CD8-positive, alpha-beta memory T cell (primary cell): Measurements from ENCODE around the gene UBE2J2. TPM values are rescaled to one million over a fixed set of nuclear protein-coding genes. Genes with fewer than 3 reads are reported as not detected.

Experiments
- CTCF ChIA-PET: fragments of 350-600 bp; sonication (Branson Sonifier 250); formaldehyde crosslinking; loops from one replicate; lab custom pipeline; 2021; ENCODE audit warnings: antibody characterized with exemption; lab: Charles Lee
- POLR2A ChIA-PET: fragments of 350-600 bp; sonication (Branson Sonifier 250); formaldehyde crosslinking; loops from one replicate; lab custom pipeline; 2021; ENCODE audit warnings: antibody characterized with exemption; lab: Charles Lee
- DNase-seq, 5 donors: peaks; one replicate each; pipeline versions ENCODE4 v3.0.0 to v3.0.0-alpha.2; 2020 to 2022; ENCODE audit warnings: mixed read lengths in 1 of 5
- H3K27ac ChIP-seq: one replicate; pipeline ENCODE4 v1.7.0; 2013; ENCODE audit warnings: low read depth, mild to moderate bottlenecking, low read length, moderate library complexity
- H3K27me3 ChIP-seq: 2 replicates; pipeline ENCODE4 v1.7.0; 2013; ENCODE audit warnings: low read length, mild to moderate bottlenecking; ENCODE audit not compliant: insufficient read depth, poor library complexity, severe bottlenecking
- H3K36me3 ChIP-seq: 2 replicates; pipeline ENCODE4 v1.7.0; 2013; ENCODE audit warnings: mild to moderate bottlenecking, low read length, moderate library complexity; ENCODE audit not compliant: insufficient read depth
- H3K4me1 ChIP-seq: 2 replicates; pipeline ENCODE4 v1.7.0; 2013; ENCODE audit warnings: mild to moderate bottlenecking, low read length, moderate library complexity; ENCODE audit not compliant: insufficient read depth
- H3K4me3 ChIP-seq: 2 replicates; pipeline ENCODE4 v1.7.0; 2013; ENCODE audit warnings: mild to moderate bottlenecking, low read length
- H3K9me3 ChIP-seq: 2 replicates; pipeline ENCODE4 v1.7.0; 2013; ENCODE audit warnings: mild to moderate bottlenecking, low read length
- H3K27ac Mint-ChIP-seq, 8 donors: one replicate each; pipeline ENCODE4 v1.8.0; 2020 to 2021; ENCODE audit warnings: mixed read lengths in 8 of 8, mild to moderate bottlenecking in 6 of 8, inconsistent platforms in 3 of 8, moderate library complexity in 3 of 8
- H3K27me3 Mint-ChIP-seq, 2 donors: one replicate each; pipeline ENCODE4 v1.8.0; 2020 to 2021; ENCODE audit warnings: mixed read lengths in 2 of 2, mild to moderate bottlenecking in 1 of 2, moderate library complexity in 1 of 2
- H3K36me3 Mint-ChIP-seq, 3 donors: one replicate each; pipeline ENCODE4 v1.8.0; 2020 to 2021; ENCODE audit warnings: mixed read lengths in 3 of 3, inconsistent platforms in 1 of 3, mild to moderate bottlenecking in 1 of 3
- H3K4me1 Mint-ChIP-seq, 3 donors: one replicate each; pipeline ENCODE4 v1.8.0; 2020 to 2021; ENCODE audit warnings: mixed read lengths in 3 of 3, inconsistent platforms in 1 of 3, mild to moderate bottlenecking in 1 of 3
- H3K4me3 Mint-ChIP-seq, 7 donors: one replicate each; pipeline ENCODE4 v1.8.0; 2020 to 2021; ENCODE audit warnings: mixed read lengths in 7 of 7, mild to moderate bottlenecking in 6 of 7, moderate library complexity in 4 of 7, inconsistent platforms in 2 of 7
- H3K9me3 Mint-ChIP-seq, 5 donors: one replicate each; pipeline ENCODE4 v1.8.0; 2020 to 2022; ENCODE audit warnings: mixed read lengths in 5 of 5, mild to moderate bottlenecking in 3 of 5, moderate library complexity in 2 of 5, inconsistent platforms in 1 of 5
- polyA plus RNA-seq: library from polyadenylated mRNA; unstranded; fragments of 300-500 nt; fragmentation: Illumina TruSeq; gene quantifications from one replicate; pipeline ENCODE4 v1.2.3, GENCODE V29; 2021
- total RNA-seq, 2 experiments: library from RNA; stranded (reverse); gene quantifications; one replicate each; pipeline ENCODE4 v1.2.3, GENCODE V29; 2021

Gene UBE2J2
- total and polyA plus RNA-seq, 3 experiments from 2014 or later = 76.7 to 79.7 (median 79.3) TPM

DNA sequence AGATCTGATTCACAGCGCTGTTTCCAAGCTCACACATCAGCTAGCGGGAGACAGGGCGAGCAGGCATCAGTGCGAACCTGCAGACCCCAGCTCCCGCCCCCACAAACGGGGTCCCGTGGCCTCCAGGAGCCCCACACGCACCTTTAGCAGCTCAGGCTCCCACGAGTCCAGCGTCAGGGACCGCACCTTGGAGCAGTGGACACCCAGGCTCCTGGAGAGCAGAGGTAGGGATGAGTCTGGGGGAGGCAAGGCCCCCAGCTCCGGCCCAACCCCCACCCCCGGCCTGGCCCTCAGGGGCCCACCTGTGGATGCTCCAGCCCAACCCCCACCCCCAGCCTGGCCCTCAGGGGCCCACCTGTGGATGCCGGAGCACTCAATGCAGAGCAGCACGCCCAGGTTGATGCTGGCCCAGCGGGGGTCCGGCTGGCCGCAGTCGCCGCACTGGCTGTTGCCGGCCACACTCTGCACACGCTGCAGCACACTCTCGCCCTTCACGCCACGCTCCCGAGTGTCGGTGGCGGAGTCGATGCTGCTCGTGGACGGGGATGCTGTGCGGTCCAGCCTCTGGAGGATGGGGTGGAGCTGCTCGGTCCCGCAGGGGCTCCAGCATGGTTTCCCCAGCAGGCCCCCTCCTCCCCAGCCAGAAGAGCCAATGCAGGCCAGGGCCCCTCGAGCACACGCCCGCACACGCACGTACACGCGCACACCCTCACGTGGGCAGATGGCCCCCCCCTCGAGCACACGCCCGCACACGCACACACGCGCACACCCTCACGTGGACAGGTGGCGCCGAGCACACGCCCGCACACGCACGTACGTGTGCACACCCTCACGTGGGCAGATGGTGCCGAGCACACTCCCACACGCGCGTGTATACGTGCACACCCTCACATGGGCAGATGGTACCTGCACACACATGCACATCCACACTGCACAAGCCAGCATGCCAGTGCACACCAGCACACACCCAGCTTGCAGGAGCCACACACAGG, 22.7 kb upstream of the UBE2J2 start:
- Mint-ChIP-seq H3K36me3 (no peaks in the 10 kb centered on the region), H3K27ac (no peak overlapping the region), H3K9me3 (no peaks in the 10 kb centered on the region), H3K4me3 (no peak overlapping the region), H3K27me3 (no peaks in the 10 kb centered on the region), H3K4me1 (peaks cover 0 to 5% (median 4%) of the 10 kb centered on the region in 3 donors)
- no peaks in the 10 kb centered on the region for H3K36me3 ChIP-seq
- H3K9me3 ChIP-seq = no peaks in the 10 kb centered on the region
- no peaks in the 10 kb centered on the region for H3K27me3 ChIP-seq
- no peak overlapping the region for H3K27ac ChIP-seq
- H3K4me3 ChIP-seq = no peak overlapping the region
- no peaks in the 10 kb centered on the region for H3K4me1 ChIP-seq
- ChIA-PET CTCF (no interaction called here), POLR2A (no interaction called here)
- no peak for DNase-seq

DNA sequence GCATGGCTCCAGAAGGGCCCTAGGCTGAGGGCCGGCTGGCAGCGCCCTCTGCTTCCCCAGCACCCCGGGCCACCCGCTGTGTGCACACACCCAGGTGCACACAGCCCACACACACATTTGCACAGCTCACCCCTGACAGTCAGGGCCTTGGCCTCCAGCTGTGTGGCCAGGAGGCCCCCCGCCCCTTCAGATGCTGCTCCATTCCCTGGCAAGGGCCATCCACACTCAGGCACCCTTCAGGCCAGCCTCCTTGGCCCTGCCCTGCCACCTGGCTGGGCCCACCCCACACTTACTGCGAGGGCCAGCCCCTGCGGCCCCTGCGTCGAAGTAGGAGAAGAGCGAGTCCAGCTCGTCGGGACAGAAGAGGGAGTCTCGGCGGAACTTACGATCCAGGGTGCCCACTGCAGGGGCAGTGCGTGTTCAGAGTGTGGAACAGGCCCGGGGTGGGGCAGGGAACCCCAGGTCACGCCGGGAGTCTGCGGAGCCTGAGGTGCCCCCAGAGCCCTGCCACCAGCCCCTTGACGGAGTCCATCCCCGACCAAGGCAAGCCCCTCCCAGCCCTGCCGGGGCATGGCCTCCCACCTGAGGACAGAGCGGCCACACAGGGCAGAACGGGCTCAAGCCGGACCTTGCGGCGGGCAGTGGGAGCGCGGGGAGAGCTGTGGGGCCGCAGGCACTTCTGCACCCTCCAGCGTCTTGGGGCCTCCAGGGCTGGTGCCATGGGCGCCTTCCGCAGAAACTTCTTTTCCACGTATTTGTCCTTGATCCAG, 21.7 kb upstream of the UBE2J2 start:
- ChIA-PET CTCF (interaction anchor here (1.5 kb wide), 1 partner anchor 173 kb away, joined by 6 read pairs; no protein-coding TSS in a partner anchor), POLR2A (no interaction called here)
- Mint-ChIP-seq H3K4me3 (no peak overlapping the region), H3K27ac (no peak overlapping the region), H3K27me3 (no peaks in the 10 kb centered on the region), H3K9me3 (no peaks in the 10 kb centered on the region), H3K36me3 (no peaks in the 10 kb centered on the region), H3K4me1 (peaks cover 0 to 5% (median 4%) of the 10 kb centered on the region in 3 donors)
- no peak for DNase-seq
- H3K27me3 ChIP-seq = no peaks in the 10 kb centered on the region
- no peaks in the 10 kb centered on the region for H3K36me3 ChIP-seq
- H3K4me3 ChIP-seq = no peak overlapping the region
- H3K4me1 ChIP-seq = no peaks in the 10 kb centered on the region
- no peaks in the 10 kb centered on the region for H3K9me3 ChIP-seq
- no peak overlapping the region for H3K27ac ChIP-seq

DNA sequence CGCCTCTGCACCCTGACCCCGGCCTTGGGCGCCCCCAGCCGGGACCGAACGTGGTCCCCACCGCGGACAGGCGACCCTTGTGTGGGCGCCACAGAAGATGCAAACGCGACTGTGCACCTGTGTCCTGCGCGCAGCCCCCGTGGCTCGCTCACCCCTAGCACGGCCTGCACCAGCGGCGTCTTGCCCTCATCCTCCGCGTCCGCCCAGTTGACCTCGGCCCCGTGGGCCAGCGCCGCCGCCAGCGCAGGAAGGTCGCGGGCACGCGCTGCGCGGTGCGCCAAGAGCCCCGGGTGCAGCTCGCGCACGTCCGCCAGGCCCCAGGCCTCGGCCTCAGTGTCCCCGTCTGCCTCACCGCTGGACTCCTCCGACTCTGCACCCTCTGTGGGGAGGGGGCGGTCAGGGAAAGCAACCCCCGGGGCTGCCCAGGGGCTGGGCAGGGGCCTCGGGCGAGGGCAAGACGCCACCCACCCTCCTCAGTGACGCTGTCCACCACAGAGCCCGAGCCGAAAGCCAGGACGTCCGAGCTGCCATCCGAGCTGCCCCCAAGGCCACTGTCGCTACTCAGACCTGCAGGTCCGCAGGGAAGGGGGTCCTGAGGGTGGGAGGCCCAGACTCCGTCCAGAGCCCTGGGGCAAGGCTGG, 20.7 kb upstream of the UBE2J2 start:
- DNase-seq = no peak
- Histone ChIP-seq H3K4me1 (no peaks in the 10 kb centered on the region), H3K27me3 (no peaks in the 10 kb centered on the region), H3K9me3 (no peaks in the 10 kb centered on the region), H3K27ac (no peak overlapping the region), H3K36me3 (no peaks in the 10 kb centered on the region), H3K4me3 (no peak overlapping the region)
- POLR2A ChIA-PET = no interaction called here
- Mint-ChIP-seq H3K9me3 (no peaks in the 10 kb centered on the region), H3K27ac (no peak overlapping the region), H3K36me3 (no peaks in the 10 kb centered on the region), H3K4me1 (peaks cover 0 to 4% (median 0%) of the 10 kb centered on the region in 3 donors), H3K27me3 (no peaks in the 10 kb centered on the region), H3K4me3 (no peak overlapping the region)
- CTCF ChIA-PET = interaction anchor here (1.5 kb wide), 1 partner anchor 172 kb away, joined by 6 read pairs; no protein-coding TSS in a partner anchor

DNA sequence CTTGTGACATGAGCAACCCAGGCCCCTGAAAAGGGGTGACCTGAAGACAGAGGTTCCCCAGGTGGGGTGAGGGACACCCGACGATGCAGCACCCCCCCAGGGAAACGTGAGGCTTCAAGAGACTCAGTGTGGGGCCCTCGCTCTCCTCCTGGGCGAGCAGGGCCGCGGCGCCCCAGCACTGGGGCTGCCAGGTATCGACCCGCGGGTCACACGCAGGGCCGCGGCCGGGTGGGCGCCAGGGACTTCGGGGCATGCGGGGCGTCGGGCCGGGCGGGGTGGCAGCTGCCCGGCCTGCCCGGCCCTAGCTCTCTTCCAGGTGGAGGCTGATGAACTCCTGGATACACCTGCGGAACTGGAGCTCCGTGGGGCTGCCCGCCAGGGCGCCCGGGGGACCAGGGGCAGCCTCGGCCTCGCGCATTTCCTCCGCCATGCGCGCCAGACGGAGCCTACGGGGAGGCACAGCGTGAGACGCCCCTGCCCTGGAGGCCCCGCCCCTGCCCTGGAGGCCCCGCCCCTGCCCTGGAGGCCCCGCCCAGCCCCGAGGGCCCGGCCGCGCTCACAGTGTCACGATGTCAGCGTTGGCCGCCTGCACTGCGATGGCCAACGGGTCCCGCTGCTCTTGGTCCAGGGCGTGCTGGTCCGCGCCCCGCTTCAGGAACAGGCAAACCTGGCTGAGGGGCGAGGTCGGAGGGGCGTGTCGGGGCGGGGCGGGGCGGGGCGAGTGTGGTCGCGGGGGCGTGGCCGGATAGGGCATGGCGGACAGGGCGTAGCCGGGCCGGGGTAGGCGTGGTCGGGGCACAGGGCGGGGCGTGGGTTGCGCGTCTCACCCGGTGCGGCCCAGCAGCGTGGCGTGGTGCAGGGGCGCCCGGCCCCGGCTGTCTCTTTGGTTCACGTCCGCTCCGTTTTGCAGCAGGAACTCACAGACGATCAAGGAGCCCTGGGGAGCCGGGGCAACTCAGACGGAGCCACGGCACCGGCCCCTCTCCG, 19.9 kb upstream of the UBE2J2 start:
- no peaks in the 10 kb centered on the region for H3K27me3 ChIP-seq
- no peak for DNase-seq
- no peaks in the 10 kb centered on the region for H3K4me1 ChIP-seq
- ChIA-PET CTCF (interaction anchor here (1.5 kb wide), 1 partner anchor 171 kb away, joined by 6 read pairs; no protein-coding TSS in a partner anchor), POLR2A (no interaction called here)
- Mint-ChIP-seq H3K27ac (no peak overlapping the region), H3K4me3 (no peak overlapping the region), H3K4me1 (peaks cover 0 to 4% (median 0%) of the 10 kb centered on the region in 3 donors), H3K36me3 (no peaks in the 10 kb centered on the region), H3K27me3 (no peaks in the 10 kb centered on the region), H3K9me3 (no peaks in the 10 kb centered on the region)
- H3K4me3 ChIP-seq = no peak overlapping the region
- H3K9me3 ChIP-seq = no peaks in the 10 kb centered on the region
- no peak overlapping the region for H3K27ac ChIP-seq
- no peaks in the 10 kb centered on the region for H3K36me3 ChIP-seq

DNA sequence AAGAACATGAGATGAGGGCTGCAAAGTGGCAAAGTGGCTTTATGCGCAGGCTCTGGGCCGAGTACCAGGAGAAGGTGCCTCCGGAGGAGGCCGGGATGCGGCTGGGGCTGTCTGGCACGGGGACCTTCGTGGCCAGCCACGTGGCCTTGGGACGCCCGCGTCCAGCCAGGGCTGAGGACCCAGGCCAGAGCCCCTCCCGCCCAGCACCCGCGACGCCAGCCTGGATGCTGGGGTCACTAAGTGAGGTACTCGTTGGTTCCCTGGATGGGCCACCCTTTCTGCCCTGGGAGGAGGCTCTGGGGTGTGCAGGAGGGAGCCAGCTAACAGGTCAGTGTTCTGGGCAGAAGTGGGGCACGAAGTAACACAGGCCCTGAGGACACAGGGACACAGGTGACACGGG, 19.2 kb upstream of the UBE2J2 start:
- DNase-seq = no peak
- Mint-ChIP-seq H3K36me3 (no peaks in the 10 kb centered on the region), H3K4me1 (peaks cover 0 to 4% (median 0%) of the 10 kb centered on the region in 3 donors), H3K4me3 (no peak overlapping the region), H3K27me3 (no peaks in the 10 kb centered on the region), H3K27ac (no peak overlapping the region), H3K9me3 (no peaks in the 10 kb centered on the region)
- Histone ChIP-seq H3K36me3 (no peaks in the 10 kb centered on the region), H3K9me3 (no peaks in the 10 kb centered on the region), H3K4me1 (no peaks in the 10 kb centered on the region), H3K4me3 (no peak overlapping the region), H3K27me3 (no peaks in the 10 kb centered on the region), H3K27ac (no peak overlapping the region)
- ChIA-PET POLR2A (no interaction called here), CTCF (interaction anchor here (1.8 to 1.9 kb wide), 2 partner anchors 12 to 43 kb away, joined by 6 read pairs; no protein-coding TSS in a partner anchor)

DNA sequence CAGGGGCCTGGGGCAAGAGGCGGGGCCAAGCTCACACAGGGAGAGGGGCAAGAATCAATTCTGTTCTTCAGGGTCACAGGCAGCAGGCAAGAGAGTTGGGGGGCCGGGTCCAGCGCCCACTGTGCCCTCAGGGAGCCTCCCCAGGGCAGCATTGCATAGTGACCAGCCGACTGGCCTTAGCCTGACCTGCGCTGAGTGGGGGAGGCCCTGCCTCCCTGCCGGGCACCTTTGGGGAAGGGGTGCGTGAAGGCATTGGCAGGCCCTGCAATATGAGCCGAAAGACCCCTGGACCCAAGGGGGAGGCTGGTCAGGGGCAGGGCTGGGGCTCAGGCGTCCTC, 18.8 kb upstream of the UBE2J2 start:
- Histone ChIP-seq H3K27me3 (no peaks in the 10 kb centered on the region), H3K4me1 (no peaks in the 10 kb centered on the region), H3K9me3 (no peaks in the 10 kb centered on the region), H3K36me3 (no peaks in the 10 kb centered on the region), H3K27ac (no peak overlapping the region), H3K4me3 (no peak overlapping the region)
- no peak overlapping the region for H3K4me3 Mint-ChIP-seq
- no peaks in the 10 kb centered on the region for H3K27me3 Mint-ChIP-seq
- H3K36me3 Mint-ChIP-seq = no peaks in the 10 kb centered on the region
- H3K9me3 Mint-ChIP-seq = no peaks in the 10 kb centered on the region
- H3K27ac Mint-ChIP-seq = no peak overlapping the region
- DNase-seq = no peak
- peaks cover 0 to 4% (median 0%) of the 10 kb centered on the region in 3 donors for H3K4me1 Mint-ChIP-seq
- POLR2A ChIA-PET = no interaction called here
- CTCF ChIA-PET = interaction anchor here (0.6 to 2.7 kb wide), 10 partner anchors 13 to 308 kb away, joined by 3 to 52 read pairs (median 4); no protein-coding TSS in a partner anchor
